ENCODE results near the gene PIEZO2. TPM values are rescaled to one million over a fixed set of nuclear protein-coding genes. Genes with fewer than 3 reads are reported as not detected.
"Not testable (repeated sequence)": the region's sequence is repeated elsewhere in the genome, so short reads cannot be mapped to it uniquely, and the experiment has no call there.

PIEZO2 gene
- total RNA-seq, 1 experiment from 2014 or later, result 5.5 TPM

- H3K9me3 ChIP-seq (ENCODE audit: low read depth, low read length, poor library complexity, severe bottlenecking); H3K4me1 ChIP-seq (ENCODE audit: insufficient read depth, low read length, poor library complexity, severe bottlenecking); H3K27ac ChIP-seq (ENCODE audit: low read depth, low read length, poor library complexity, severe bottlenecking); POLR2A ChIA-PET (ENCODE audit: low non-redundant PET); BruUV-seq (replicated peaks); H3K27me3 ChIP-seq (replicated peaks; ENCODE audit: insufficient read depth, low read depth, low read length, poor library complexity); intact Hi-C loops (cut with micrococcal nuclease; ENCODE audit: unreplicated experiment); CTCF ChIA-PET; H3K36me3 ChIP-seq (ENCODE audit: insufficient read depth, low read length, poor library complexity, severe bottlenecking); DNase-seq (ENCODE audit: low spot score); H3K4me3 ChIP-seq (ENCODE audit: low read depth, low read length, poor library complexity, severe bottlenecking): not testable (repeated sequence)
Measured at GRCh38 chr18:10629076-10629475, 520.3 kb downstream of the PIEZO2 start.

- H3K4me1 ChIP-seq (ENCODE audit: insufficient read depth, low read length, poor library complexity, severe bottlenecking); H3K4me3 ChIP-seq (ENCODE audit: low read depth, low read length, poor library complexity, severe bottlenecking); POLR2A ChIA-PET (ENCODE audit: low non-redundant PET); intact Hi-C loops (cut with micrococcal nuclease; ENCODE audit: unreplicated experiment); DNase-seq (ENCODE audit: low spot score); H3K9me3 ChIP-seq (ENCODE audit: low read depth, low read length, poor library complexity, severe bottlenecking); H3K36me3 ChIP-seq (ENCODE audit: insufficient read depth, low read length, poor library complexity, severe bottlenecking); H3K27ac ChIP-seq (ENCODE audit: low read depth, low read length, poor library complexity, severe bottlenecking); CTCF ChIA-PET; BruUV-seq (replicated peaks); H3K27me3 ChIP-seq (replicated peaks; ENCODE audit: insufficient read depth, low read depth, low read length, poor library complexity): not testable (repeated sequence)
Measured at GRCh38 chr18:10626606-10627213, 522.7 kb downstream of the PIEZO2 start.

- H3K27ac ChIP-seq (ENCODE audit: low read depth, low read length, poor library complexity, severe bottlenecking); H3K36me3 ChIP-seq (ENCODE audit: insufficient read depth, low read length, poor library complexity, severe bottlenecking); H3K4me1 ChIP-seq (ENCODE audit: insufficient read depth, low read length, poor library complexity, severe bottlenecking); DNase-seq (ENCODE audit: low spot score); H3K9me3 ChIP-seq (ENCODE audit: low read depth, low read length, poor library complexity, severe bottlenecking); POLR2A ChIA-PET (ENCODE audit: low non-redundant PET); H3K4me3 ChIP-seq (ENCODE audit: low read depth, low read length, poor library complexity, severe bottlenecking); CTCF ChIA-PET; BruUV-seq (replicated peaks); H3K27me3 ChIP-seq (replicated peaks; ENCODE audit: insufficient read depth, low read depth, low read length, poor library complexity): not testable (repeated sequence)
- intact Hi-C loops (cut with micrococcal nuclease; ENCODE audit: unreplicated experiment), result loop anchor here (5.0 kb wide), 1 partner anchor 1594 kb away; no protein-coding TSS in a partner anchor
Measured at GRCh38 chr18:10623606-10624005, 525.8 kb downstream of the PIEZO2 start.

- not testable (repeated sequence) for H3K4me3 ChIP-seq (ENCODE audit: low read depth, low read length, poor library complexity, severe bottlenecking)
Measured at GRCh38 chr18:10622982-10623381, 526.4 kb downstream of the PIEZO2 start.

GRCh38 chr18:10620670-10621329 is 528.6 kb downstream of the PIEZO2 start:
- CTCF ChIA-PET; H3K27ac ChIP-seq (ENCODE audit: low read depth, low read length, poor library complexity, severe bottlenecking); H3K4me1 ChIP-seq (ENCODE audit: insufficient read depth, low read length, poor library complexity, severe bottlenecking); POLR2A ChIA-PET (ENCODE audit: low non-redundant PET); BruUV-seq (replicated peaks); DNase-seq (ENCODE audit: low spot score); H3K36me3 ChIP-seq (ENCODE audit: insufficient read depth, low read length, poor library complexity, severe bottlenecking); H3K9me3 ChIP-seq (ENCODE audit: low read depth, low read length, poor library complexity, severe bottlenecking); H3K4me3 ChIP-seq (ENCODE audit: low read depth, low read length, poor library complexity, severe bottlenecking); H3K27me3 ChIP-seq (replicated peaks; ENCODE audit: insufficient read depth, low read depth, low read length, poor library complexity): not testable (repeated sequence)
- intact Hi-C loops (cut with micrococcal nuclease; ENCODE audit: unreplicated experiment), result loop anchor here (5.0 kb wide), 1 partner anchor 1597 kb away; no protein-coding TSS in a partner anchor

More at GRCh38 chr18:10622982-10623381, 526.4 kb downstream of the PIEZO2 start:
- BruUV-seq (replicated peaks); H3K27ac ChIP-seq (ENCODE audit: low read depth, low read length, poor library complexity, severe bottlenecking); DNase-seq (ENCODE audit: low spot score); H3K36me3 ChIP-seq (ENCODE audit: insufficient read depth, low read length, poor library complexity, severe bottlenecking); CTCF ChIA-PET; POLR2A ChIA-PET (ENCODE audit: low non-redundant PET); H3K9me3 ChIP-seq (ENCODE audit: low read depth, low read length, poor library complexity, severe bottlenecking); H3K27me3 ChIP-seq (replicated peaks; ENCODE audit: insufficient read depth, low read depth, low read length, poor library complexity); H3K4me1 ChIP-seq (ENCODE audit: insufficient read depth, low read length, poor library complexity, severe bottlenecking): not testable (repeated sequence)
- intact Hi-C loops (cut with micrococcal nuclease; ENCODE audit: unreplicated experiment), result loop anchor here (5.0 kb wide), 1 partner anchor 1594 kb away; no protein-coding TSS in a partner anchor

Small RNAs within 50 kb of the gene (microRNA-seq; reads per million reads assigned to microRNA genes)
- not detected for gene MIR6788
